ENCODE measurements around the gene PLCB3.

- TF ChIP-seq POLR2A (IDR thresholded peaks at IDR 0.05; ENCODE audit: low read depth, low read length) (no peak), POLR2AphosphoS5 (IDR thresholded peaks at IDR 0.05; ENCODE audit: low read depth, low read length) (peak; percentile 76; the same call in 1 of the 2 replicates), TAF1 (IDR thresholded peaks at IDR 0.05; ENCODE audit: borderline replicate concordance, low read depth, low read length) (no peak)
Observed at GRCh38 chr11:64223001-64223651, 28.2 kb upstream of the PLCB3 start.

All from GM12892 (cell line).